Measurements from ENCODE around the gene UCP2.

UCP2 gene

GRCh38 chr11:73982595-73982989 is at the start of gene UCP2:
Gene UCP2 (minus strand): TSS chr11:73982843. CDS start chr11:73978378, 4,465 bp downstream.
- peak; percentile 84 for DNase-seq (ENCODE audit: low read depth)

GRCh38 chr11:74030723-74031676 is 48.4 kb upstream of the UCP2 start:
- no peak for DNase-seq (ENCODE audit: low read depth)

- DNase-seq (ENCODE audit: low read depth), result no peak
Measured at GRCh38 chr11:74025467-74026166, 43.0 kb upstream of the UCP2 start.

- no peak for DNase-seq (ENCODE audit: low read depth)
Measured at GRCh38 chr11:74024261-74025029, 41.8 kb upstream of the UCP2 start.

GRCh38 chr11:74023276-74023675 is 40.6 kb upstream of the UCP2 start:
- no peak for DNase-seq (ENCODE audit: low read depth)

- no peak for DNase-seq (ENCODE audit: low read depth)
Measured at GRCh38 chr11:74022546-74022945, 39.9 kb upstream of the UCP2 start.

GRCh38 chr11:74021998-74022397 is 39.4 kb upstream of the UCP2 start:
- DNase-seq (ENCODE audit: low read depth), result no peak

- no peak for DNase-seq (ENCODE audit: low read depth)
Measured at GRCh38 chr11:74020539-74020938, 37.9 kb upstream of the UCP2 start.

GRCh38 chr11:74019860-74020259 is 37.2 kb upstream of the UCP2 start:
- DNase-seq (ENCODE audit: low read depth), result peak; percentile 59

- DNase-seq (ENCODE audit: low read depth), result no peak
Measured at GRCh38 chr11:74019104-74019738, 36.6 kb upstream of the UCP2 start.

- no peak for DNase-seq (ENCODE audit: low read depth)
Measured at GRCh38 chr11:74018331-74019005, 35.8 kb upstream of the UCP2 start.

GRCh38 chr11:74017631-74018030 is 35.0 kb upstream of the UCP2 start:
- DNase-seq (ENCODE audit: low read depth), result no peak

- no peak for DNase-seq (ENCODE audit: low read depth)
Measured at GRCh38 chr11:74015919-74016684, 33.5 kb upstream of the UCP2 start.

- no peak for DNase-seq (ENCODE audit: low read depth)
Measured at GRCh38 chr11:74014880-74015279, 32.2 kb upstream of the UCP2 start.

- DNase-seq (ENCODE audit: low read depth), result no peak
Measured at GRCh38 chr11:74013141-74013540, 30.5 kb upstream of the UCP2 start.

- no peak for DNase-seq (ENCODE audit: low read depth)
Measured at GRCh38 chr11:74012074-74012809, 29.6 kb upstream of the UCP2 start.

- peak; percentile 33 for DNase-seq (ENCODE audit: low read depth)
Measured at GRCh38 chr11:74011360-74012073, 28.9 kb upstream of the UCP2 start.

GRCh38 chr11:74010306-74011300 is 28.0 kb upstream of the UCP2 start:
- DNase-seq (ENCODE audit: low read depth), result no peak
